NT2/D1 (cell line): Measurements from ENCODE around the gene TIMM44.

Experiments used
- DNase-seq: peaks from one replicate; pipeline ENCODE4 v3.0.0-alpha.2; 2011; ENCODE audit warnings: low read depth, low spot score
- H3K27me3 ChIP-seq: 2 replicates; pipeline ENCODE4 v1.6.0; 2011; ENCODE audit warnings: mild to moderate bottlenecking; ENCODE audit not compliant: insufficient read length, insufficient read depth
- H3K36me3 ChIP-seq: 2 replicates; pipeline ENCODE4 v1.6.1; 2011; ENCODE audit warnings: mild to moderate bottlenecking, low read length, mixed read lengths; ENCODE audit not compliant: insufficient read depth, insufficient read length
- H3K4me1 ChIP-seq: 2 replicates; pipeline ENCODE4 v1.5.1; 2011; ENCODE audit not compliant: insufficient read depth, insufficient read length
- H3K4me3 ChIP-seq: 2 replicates; pipeline ENCODE4 v1.5.1; 2011; ENCODE audit warnings: low read depth; ENCODE audit not compliant: insufficient read length
- H3K9ac ChIP-seq: 2 replicates; pipeline ENCODE4 v1.6.0; 2011; ENCODE audit warnings: low read depth; ENCODE audit not compliant: insufficient read length
- H3K9me3 ChIP-seq: 2 replicates; pipeline ENCODE4 v1.5.1; 2011; ENCODE audit warnings: mild to moderate bottlenecking, low read length; ENCODE audit not compliant: insufficient read depth
- SUZ12 ChIP-seq: IDR thresholded peaks from 2 replicates; pipeline ENCODE4 v1.6.1; 2011; ENCODE audit not compliant: insufficient read length, insufficient read depth; ENCODE audit errors: extremely low read depth
- YY1 ChIP-seq: IDR thresholded peaks from 2 replicates; pipeline ENCODE4 v1.6.1; 2011; ENCODE audit not compliant: insufficient read length, insufficient read depth
- ZNF274 ChIP-seq: IDR thresholded peaks from 2 replicates; pipeline ENCODE4 v1.6.1; 2011; ENCODE audit warnings: mild to moderate bottlenecking, low read depth, low read length

Gene TIMM44

DNA sequence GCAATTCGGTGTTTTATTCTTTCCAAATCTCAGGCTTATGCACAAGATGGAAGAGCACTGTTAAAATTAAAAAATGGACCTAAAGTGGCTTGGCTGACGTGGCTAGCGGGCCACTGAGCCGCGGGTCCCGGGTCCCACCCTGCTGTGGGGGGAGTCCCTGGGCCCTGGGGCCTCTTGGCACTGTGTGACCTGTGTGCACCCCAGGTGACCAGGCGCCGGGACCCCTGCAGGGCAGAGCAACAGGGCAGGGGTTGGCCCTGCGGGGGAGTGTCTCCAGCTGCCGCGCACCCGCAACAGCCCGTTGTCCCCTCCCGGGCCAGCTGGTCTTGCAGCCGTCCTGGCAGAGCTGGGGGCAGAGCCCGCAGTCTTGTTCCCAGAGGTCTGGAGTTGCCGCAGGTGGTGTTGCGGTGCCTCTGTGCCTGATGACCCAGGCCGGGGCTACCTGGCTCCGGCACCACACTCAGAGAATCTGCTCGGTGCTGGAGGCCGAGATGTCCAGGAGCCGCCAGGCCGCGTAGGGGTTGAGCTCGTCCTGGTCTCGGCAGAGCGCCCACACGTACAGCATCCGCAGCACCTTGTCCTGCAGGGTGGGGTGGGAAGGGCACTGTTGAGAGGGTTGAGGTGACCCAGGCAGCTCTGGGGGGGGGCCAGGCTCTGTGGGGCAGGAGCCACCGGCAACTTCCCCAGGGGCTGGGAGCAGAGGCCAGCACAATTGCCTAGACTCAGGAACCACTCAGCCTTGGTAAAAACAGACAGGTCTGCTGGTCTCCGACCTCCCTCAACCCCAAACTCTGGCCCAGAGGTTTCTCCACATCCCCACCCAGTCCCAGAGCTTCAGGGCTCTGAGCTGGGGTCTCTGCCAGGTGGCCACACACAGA lies 16.5 kb downstream of the TIMM44 start:
- peak overlapping the region; percentile 80 for H3K9ac ChIP-seq
- TF ChIP-seq SUZ12, result no peak
- TF ChIP-seq YY1, result no peak
- no peak for TF ChIP-seq ZNF274
- H3K36me3 ChIP-seq, result peaks cover 71% of the 10 kb centered on the region
- no peak overlapping the region for H3K4me3 ChIP-seq
- peaks cover 36% of the 10 kb centered on the region for H3K4me1 ChIP-seq
- no peak for DNase-seq
- no peaks in the 10 kb centered on the region for H3K9me3 ChIP-seq
- no peaks in the 10 kb centered on the region for H3K27me3 ChIP-seq

DNA sequence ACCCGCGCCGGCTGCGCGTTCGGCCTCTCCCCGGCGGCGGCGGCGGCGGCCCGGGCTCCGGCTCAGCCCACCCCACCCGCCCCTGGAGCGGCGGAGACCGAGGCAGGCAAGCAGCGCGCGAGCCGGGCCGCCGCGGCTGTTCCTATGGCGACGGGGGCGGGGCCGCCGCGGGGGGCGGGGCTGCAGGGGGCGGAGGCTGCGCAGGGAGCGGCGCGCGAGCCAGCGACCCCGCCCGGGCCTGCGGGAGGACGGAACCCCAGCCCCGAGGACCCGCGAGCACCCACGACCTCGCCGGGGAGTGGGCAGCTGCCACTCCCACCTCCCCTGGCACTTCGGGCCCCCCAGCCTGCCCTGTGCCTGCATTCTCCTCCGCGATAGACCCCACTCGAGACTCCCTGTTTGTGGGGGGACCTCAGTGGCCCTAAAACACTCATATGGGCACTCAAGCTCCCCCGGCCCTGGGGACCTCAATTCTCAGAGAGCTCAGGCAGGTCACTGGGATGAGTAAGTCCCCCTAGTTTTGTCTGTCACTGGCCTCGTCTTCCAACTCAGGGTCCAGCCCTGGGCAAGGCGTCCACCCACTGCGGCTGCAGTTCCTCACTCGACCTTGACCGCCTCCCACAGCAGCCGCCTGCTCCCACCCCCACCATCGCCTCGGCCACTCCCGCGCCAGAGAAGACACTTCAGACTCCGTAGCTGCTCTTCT lies 17.3 kb downstream of the TIMM44 start, which contains the start of gene CTXN1:
Gene CTXN1, minus strand, starts transcription at position 115 of the 706 bp plus-strand sequence. CDS start 597 bp downstream, outside the sequence.
- no peaks in the 10 kb centered on the region for H3K27me3 ChIP-seq
- peak within 1 kb of the TSS; percentile 53 for H3K4me3 ChIP-seq
- no peaks in the 10 kb centered on the region for H3K9me3 ChIP-seq
- H3K4me1 ChIP-seq, result peaks cover 43% of the 10 kb centered on the region
- TF ChIP-seq YY1 (no peak), SUZ12 (no peak), ZNF274 (no peak)
- peak within 1 kb of the TSS; percentile 80 for H3K9ac ChIP-seq
- DNase-seq, result no peak
- H3K36me3 ChIP-seq, result peaks cover 69% of the 10 kb centered on the region

DNA sequence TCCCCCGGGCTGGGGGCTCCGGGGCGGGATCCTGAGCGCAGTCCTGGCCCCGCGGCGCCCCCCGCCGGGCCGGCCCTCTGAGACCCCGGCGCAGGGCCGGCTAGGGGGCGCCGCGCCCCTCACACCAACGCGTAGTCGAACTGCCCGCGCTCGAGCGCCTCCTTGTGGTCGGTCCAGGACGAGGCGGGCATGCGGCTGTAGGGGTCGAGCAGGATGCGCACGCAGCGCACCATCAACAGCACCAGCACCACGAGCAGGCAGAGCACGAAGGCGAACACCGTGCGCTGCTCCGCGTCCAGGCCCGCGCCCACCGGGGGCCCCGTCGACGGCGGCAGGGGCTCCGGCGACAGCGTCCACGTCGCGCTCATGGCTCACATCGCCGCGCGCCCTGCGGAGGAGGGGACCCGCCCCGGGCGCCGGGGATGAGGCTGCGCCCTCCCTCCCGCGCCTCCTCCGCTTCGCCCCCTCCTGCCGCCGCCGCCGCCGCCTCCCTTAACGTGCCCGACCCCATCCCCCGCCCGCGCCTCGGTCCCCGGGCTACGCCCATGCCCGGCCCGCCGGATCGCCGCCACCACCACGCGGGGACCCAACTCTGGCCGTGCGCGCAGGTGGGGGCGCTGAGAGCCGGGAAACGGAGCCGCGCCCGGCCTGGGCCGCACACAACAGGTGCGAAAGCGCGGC lies 18.2 kb downstream of the TIMM44 start:
- H3K36me3 ChIP-seq, result peaks cover 60% of the 10 kb centered on the region
- no peaks in the 10 kb centered on the region for H3K9me3 ChIP-seq
- H3K4me3 ChIP-seq, result peak overlapping the region; percentile 53
- peaks cover 44% of the 10 kb centered on the region for H3K4me1 ChIP-seq
- peak overlapping the region; percentile 74 for H3K9ac ChIP-seq
- no peak for DNase-seq
- H3K27me3 ChIP-seq, result no peaks in the 10 kb centered on the region
- TF ChIP-seq ZNF274, result no peak
- TF ChIP-seq SUZ12, result no peak
- no peak for TF ChIP-seq YY1

DNA sequence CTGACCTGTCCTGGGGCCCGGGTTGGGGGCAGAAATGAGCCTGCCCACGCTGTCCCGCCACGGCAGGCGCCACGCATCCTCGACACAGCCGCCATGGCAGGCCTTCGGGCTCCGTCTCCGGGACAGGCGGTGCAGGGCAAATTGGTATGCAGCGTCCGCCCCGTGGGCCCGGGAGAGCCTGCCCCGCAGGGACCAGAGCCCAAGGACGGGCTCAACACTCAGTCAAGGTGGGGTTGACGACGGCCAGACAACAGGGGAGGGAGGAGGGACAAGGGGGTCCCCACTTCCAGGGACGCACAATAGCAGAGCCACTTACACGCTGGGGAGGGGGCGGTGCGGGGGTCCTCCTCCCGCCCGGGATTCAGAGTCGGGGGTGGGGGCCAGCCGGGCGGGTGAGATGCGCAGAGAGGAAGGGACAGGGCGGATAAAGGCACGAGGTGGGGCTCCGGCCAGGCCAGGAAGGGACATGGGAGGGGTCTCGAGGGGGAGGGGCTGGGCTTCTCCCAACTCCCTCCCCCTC lies 18.8 kb downstream of the TIMM44 start:
- peaks cover 56% of the 10 kb centered on the region for H3K36me3 ChIP-seq
- no peak overlapping the region for H3K4me3 ChIP-seq
- H3K9ac ChIP-seq, result peak overlapping the region; percentile 50
- TF ChIP-seq YY1 (no peak), SUZ12 (no peak), ZNF274 (no peak)
- H3K27me3 ChIP-seq, result no peaks in the 10 kb centered on the region
- DNase-seq, result no peak
- peaks cover 44% of the 10 kb centered on the region for H3K4me1 ChIP-seq
- no peaks in the 10 kb centered on the region for H3K9me3 ChIP-seq

DNA sequence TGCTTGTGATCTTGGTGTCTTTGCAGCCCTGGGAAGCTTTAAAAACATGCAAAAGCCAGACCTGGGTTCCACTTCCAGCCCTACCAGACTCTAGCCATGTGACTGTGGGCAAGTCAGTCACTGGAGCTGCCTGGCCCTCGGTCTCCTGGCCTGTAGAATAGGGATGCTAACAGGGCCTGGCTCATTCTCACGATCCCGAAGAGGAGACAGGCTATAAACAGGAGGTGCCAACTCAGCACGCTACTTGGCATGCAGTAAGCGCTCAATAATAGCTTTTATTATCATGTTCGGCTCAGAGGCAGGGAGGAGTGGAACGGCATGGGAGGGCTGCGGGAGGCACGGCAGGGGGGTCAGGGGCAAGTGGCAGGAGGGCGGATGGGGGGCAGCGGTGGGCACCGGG lies 19.2 kb downstream of the TIMM44 start:
- Histone ChIP-seq H3K27me3 (no peaks in the 10 kb centered on the region), H3K36me3 (peaks cover 56% of the 10 kb centered on the region), H3K9ac (peak overlapping the region; percentile 67), H3K4me1 (peaks cover 44% of the 10 kb centered on the region), H3K9me3 (no peaks in the 10 kb centered on the region), H3K4me3 (no peak overlapping the region)
- no peak for DNase-seq
- no peak for TF ChIP-seq ZNF274
- no peak for TF ChIP-seq YY1
- no peak for TF ChIP-seq SUZ12

DNA sequence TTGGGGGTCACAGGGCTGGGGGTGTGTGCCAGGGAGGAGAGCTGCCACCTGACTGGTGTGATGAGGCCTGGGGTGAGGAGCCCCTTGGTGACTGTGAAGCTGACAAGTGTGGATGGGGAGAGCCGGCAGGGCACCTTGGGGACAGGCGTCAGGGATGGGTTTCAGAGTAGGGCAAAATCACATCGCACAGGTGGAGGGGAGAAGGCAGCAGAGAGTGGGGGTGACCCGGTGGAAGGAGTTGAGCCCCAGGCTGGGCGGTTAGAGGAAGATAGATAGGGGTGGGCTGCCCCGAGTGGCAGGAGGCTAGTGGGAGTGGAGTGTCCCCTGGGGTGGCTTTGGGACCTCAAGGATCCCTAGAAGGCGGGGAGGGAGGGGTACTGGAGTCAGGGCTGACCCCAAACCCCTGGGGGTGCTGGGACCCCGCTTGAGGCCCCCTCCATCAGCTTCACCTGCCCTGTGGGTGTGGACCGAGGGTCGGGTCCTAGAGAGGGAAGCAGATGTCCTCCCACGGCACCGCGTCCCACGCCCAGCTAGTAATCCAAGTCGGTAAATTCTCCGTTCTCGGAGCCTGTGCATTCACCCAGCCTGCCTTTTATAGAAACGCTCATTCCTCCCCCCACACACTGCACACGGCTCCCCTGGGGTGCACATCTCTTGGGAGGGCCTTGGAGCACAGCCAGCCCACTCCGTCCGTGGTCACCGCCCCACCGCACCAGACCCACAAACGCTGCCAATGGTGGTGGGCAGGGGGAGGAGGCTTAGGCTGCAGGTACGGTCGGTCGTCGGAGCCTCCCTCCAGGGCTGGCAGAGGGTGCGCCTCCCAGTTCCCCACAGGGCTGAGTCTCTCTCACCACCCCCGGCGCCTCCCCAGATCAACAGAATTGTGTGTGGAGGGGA lies 19.9 kb downstream of the TIMM44 start:
- Histone ChIP-seq H3K36me3 (peaks cover 53% of the 10 kb centered on the region), H3K27me3 (peaks cover 4% of the 10 kb centered on the region), H3K4me1 (peaks cover 44% of the 10 kb centered on the region), H3K4me3 (no peak overlapping the region), H3K9ac (peak overlapping the region; percentile 67), H3K9me3 (peaks cover 3% of the 10 kb centered on the region; the same call in 1 of the 2 replicates)
- TF ChIP-seq ZNF274 (no peak), SUZ12 (no peak), YY1 (no peak)
- DNase-seq, result no peak
